HG03575 (cell line): ENCODE measurements around the gene DQX1.
A peak's percentile ranks its signal among the peaks of the same experiment; 100 is the strongest.
"Not testable (repeated sequence)": the region's sequence is repeated elsewhere in the genome, so short reads cannot be mapped to it uniquely, and the experiment has no call there.

Source experiments
- ATAC-seq: cut with Tn5 transposase; IDR thresholded peaks from one replicate; pipeline ENCODE4 v1.9.1; 2021; ENCODE audit not compliant: unreplicated experiment, insufficient number of reproducible peaks, low FRiP score; ENCODE audit errors: extremely low read depth

Gene DQX1, protein sequence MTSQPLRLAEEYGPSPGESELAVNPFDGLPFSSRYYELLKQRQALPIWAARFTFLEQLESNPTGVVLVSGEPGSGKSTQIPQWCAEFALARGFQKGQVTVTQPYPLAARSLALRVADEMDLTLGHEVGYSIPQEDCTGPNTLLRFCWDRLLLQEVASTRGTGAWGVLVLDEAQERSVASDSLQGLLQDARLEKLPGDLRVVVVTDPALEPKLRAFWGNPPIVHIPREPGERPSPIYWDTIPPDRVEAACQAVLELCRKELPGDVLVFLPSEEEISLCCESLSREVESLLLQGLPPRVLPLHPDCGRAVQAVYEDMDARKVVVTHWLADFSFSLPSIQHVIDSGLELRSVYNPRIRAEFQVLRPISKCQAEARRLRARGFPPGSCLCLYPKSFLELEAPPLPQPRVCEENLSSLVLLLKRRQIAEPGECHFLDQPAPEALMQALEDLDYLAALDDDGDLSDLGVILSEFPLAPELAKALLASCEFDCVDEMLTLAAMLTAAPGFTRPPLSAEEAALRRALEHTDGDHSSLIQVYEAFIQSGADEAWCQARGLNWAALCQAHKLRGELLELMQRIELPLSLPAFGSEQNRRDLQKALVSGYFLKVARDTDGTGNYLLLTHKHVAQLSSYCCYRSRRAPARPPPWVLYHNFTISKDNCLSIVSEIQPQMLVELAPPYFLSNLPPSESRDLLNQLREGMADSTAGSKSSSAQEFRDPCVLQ

GRCh38 chr2:74525717-74526648 lies at the start of gene DQX1:
Gene DQX1, minus strand, starts transcription at chr2:74526231. Its CDS starts 502 bp downstream, at chr2:74525729.
- no peak for ATAC-seq

- no peak for ATAC-seq
These were observed 49.3 kb upstream of the DQX1 start for GRCh38 chr2:74575320-74575719.

DNA sequence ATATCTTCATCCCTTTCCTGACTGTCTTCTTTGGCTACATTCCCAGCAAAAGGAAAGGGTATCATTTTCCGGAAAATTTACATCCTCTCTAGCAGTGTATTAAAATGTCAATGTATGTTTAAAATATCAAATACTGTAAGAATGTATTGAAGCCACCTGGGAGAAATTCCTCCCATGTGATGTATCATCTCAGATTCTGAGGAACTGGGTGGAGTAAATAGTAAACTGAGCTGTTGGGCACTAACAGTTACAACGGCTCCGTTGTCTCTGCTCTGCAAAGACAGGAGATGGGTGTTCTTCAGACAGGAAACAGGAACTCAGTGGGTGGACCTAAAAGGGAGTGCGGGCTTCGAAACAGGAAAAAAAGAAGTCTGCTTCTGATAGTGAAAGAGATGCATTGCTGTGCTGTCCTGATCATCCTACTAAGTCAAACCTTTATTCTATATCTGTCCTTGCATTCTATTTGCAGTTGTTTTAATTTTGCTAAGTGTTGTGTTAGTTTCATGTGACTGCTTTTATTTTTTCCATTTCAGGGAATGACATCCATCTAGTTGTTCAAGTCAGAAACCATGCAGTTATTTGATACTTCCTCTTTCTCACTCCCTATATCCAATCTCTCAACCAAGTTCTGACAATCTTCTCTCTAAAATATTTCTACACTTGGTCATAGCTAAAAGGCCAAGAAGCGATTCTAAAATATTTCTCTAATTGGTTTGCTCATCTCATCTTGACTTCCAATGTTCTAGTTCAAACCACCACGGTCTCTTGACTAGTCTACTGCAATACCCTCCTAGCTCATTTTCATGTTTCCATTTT lies 47.9 kb upstream of the DQX1 start:
- ATAC-seq, result no peak

- no peak for ATAC-seq
These were observed 46.3 kb upstream of the DQX1 start for GRCh38 chr2:74572178-74572925.

- ATAC-seq, result peak; percentile 50
These were observed 45.0 kb upstream of the DQX1 start for GRCh38 chr2:74571058-74571457.

DNA sequence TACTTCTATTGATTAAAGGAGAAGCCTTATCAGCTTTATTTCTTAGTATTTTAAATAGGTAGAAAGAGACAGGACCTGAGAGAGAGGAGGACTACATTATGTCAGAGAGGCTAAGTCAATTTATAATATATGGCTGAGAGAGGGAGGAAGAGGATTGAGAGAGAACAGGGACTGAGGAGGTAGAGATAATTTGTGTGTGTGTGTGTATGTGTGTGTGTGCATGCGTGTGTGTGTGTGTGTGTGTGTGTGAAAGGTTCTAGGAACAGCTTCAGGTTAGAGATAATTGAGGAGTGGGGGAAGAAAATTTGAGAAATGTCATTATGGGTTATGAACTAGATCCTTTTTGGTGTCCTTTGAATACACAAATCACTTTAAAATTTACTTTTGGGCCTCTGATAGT lies 43.7 kb upstream of the DQX1 start:
- ATAC-seq, result no peak

DNA sequence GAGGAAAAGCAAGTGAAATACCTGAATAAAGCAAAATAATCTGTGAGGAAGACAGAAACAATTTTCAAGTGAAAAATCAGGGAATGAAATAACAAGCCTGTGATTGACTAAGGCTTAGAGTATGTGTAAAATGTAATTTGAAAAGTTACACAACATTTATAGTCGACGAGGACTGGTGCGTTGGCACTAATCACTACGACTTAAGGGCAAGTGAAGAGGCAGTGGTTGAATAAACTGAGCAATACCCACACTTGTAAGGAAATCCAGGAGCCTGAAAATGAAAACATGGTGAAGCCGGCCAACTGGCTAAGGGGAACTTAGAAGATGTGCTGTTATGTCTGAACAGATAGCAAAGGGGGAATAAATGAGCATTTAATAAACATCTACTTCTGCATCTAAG lies 41.9 kb upstream of the DQX1 start:
- no peak for ATAC-seq

- no peak for ATAC-seq
These were observed 40.7 kb upstream of the DQX1 start for GRCh38 chr2:74566754-74567085.

DNA sequence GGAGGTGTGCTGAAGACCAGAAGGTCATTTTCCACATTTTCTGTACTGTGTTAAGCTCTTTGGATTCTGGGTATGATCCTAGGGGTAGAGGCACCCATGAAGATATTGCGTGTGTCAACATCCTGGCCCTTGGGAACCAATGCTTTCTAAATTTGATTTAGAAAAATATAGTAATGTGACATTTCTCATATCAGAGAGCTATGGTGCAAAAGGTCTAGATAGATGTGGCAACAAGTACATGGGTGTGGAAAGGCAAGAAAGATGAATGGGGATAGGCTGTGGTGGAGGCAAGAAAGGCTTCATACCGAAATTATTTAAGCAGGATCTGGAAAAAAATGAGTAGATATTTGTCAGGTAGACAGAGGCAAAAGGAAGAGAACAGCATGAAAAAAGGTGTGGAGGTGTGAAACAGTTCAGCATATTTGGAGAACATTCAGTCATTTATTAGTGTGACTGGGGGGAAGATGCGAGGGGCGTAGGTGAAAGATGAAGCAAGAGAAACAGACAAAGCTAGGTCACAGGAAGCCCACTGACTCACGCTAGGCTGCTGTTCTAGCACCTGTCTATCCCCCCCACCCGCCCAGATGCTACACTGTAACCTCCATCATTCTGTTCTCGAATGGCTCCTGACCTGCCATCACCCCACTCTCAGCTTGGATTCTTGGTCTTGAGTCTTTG lies 40.2 kb upstream of the DQX1 start:
- no peak for ATAC-seq

- no peak for ATAC-seq
These were observed 38.2 kb upstream of the DQX1 start for GRCh38 chr2:74564222-74564621.

DNA sequence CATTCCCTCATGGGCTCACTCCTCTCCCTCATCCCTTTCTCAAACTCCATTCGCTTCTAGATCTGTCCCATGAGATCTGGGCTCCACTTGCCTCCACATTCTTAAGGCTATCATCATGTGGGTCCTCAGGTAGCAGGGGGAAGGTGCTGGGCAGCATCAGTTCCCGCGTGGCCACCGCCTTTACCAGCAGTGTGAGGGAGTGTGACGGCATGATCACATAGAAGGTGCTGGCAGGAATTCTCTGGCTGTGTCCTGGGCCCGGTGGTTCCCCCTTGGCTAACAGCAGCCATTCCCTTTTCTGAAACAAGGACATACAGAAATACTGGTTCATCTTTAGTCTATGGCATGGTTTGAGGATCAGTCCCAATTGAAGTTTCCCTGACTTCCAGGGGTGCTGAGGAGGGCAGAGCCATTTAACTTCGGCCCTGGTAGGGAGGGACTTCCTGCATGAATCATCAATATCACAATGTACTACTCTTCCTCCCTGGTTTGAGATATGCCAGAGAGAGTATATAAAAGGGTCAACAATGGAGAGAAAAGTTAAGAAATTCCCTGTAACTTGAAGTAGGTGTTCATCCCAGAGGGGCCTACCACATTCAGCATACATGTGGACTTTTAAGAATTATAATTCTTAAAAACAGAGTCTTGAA lies 36.2 kb upstream of the DQX1 start:
- no peak for ATAC-seq

DNA sequence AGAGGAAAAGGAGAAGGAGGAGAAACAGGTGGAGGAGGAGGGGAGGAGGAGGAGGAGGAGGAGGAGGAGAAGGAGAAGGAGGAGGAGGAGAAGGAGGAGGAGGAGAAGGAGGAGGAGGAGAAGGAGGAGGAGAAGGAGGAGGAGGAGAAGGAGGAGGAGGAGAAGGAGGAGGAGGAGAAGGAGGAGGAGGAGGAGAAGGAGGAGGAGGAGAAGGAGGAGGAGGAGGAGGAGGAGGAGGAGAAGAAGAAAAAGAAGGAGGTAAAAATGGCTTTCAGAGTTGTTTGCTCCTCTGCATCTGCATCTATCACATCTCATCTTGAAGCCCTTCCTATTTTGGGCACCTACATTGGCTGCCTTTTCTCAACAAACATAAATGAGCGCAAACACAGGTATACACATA lies 35.0 kb upstream of the DQX1 start:
- not testable (repeated sequence) for ATAC-seq

DNA sequence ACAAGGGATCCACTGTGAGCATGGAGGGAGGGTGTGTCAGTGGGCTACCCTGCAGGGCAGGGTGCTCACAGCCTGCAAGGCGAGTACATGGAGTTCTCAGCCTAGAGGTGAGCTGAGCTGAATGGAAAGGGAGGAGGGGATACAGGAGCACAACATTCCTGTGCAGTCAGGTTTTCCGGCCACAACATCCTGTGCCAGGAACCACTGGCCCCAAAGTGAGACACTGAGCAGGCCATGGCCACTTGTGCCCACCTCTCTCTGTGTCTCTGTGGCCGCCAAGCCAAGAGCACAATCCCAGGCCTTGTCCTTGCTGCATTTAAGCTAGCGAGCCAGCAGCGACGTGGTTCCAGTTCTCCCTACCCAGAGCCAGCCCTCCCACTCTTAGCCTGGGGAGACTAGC lies 34.6 kb upstream of the DQX1 start:
- ATAC-seq, result no peak

GRCh38 chr2:74559912-74560311 lies 33.9 kb upstream of the DQX1 start:
- no peak for ATAC-seq

- no peak for ATAC-seq
These were observed 32.5 kb upstream of the DQX1 start for GRCh38 chr2:74558284-74559230.

- no peak for ATAC-seq
These were observed 30.9 kb upstream of the DQX1 start for GRCh38 chr2:74556831-74557370.
